Spleen (tissue), 11 donors: ENCODE measurements around the gene NOG. TPM values are rescaled to one million over a fixed set of nuclear protein-coding genes. Genes with fewer than 3 reads are reported as not detected.

Experiments used
- DNase-seq: peaks from one replicate; pipeline ENCODE4 v3.0.0-alpha.2; 2020
- H3K27ac ChIP-seq, 8 donors: fragments of 200-600 bp; sonication (generic) in 7 of 8; 1 replicate in 4 of 8; 2 replicates in 4 of 8; pipeline versions ENCODE4 v1.5.0 to v1.8.0; 2016 to 2021; ENCODE audit warnings: inconsistent platforms in 4 of 8, mild to moderate bottlenecking in 4 of 8, moderate library complexity in 1 of 8
- H3K27me3 ChIP-seq, 7 donors: fragments of 200-600 bp; sonication (generic) in 6 of 7; replicated peaks in 1 of 7; 1 replicate in 4 of 7; 2 replicates in 3 of 7; pipeline versions ENCODE4 v1.5.0 to v1.8.0; 2016 to 2021; ENCODE audit warnings: inconsistent platforms in 3 of 7, mild to moderate bottlenecking in 1 of 7
- H3K36me3 ChIP-seq, 6 donors: fragments of 200-600 bp; sonication (generic) in 5 of 6; 1 replicate in 4 of 6; 2 replicates in 2 of 6; pipeline versions ENCODE4 v1.5.0 to v1.8.0; 2016 to 2021; ENCODE audit warnings: inconsistent platforms in 2 of 6
- H3K4me1 ChIP-seq, 6 donors: fragments of 200-600 bp; sonication (generic) in 5 of 6; 1 replicate in 3 of 6; 2 replicates in 3 of 6; pipeline versions ENCODE4 v1.5.0 to v1.8.0; 2016 to 2021; ENCODE audit warnings: inconsistent platforms in 3 of 6
- H3K4me3 ChIP-seq, 8 donors: fragments of 200-600 bp; sonication (generic) in 7 of 8; 1 replicate in 4 of 8; 2 replicates in 4 of 8; pipeline versions ENCODE4 v1.5.0 to v1.8.0; 2016 to 2021; ENCODE audit warnings: inconsistent platforms in 4 of 8, mild to moderate bottlenecking in 4 of 8, moderate library complexity in 2 of 8
- H3K9me3 ChIP-seq, 8 donors: fragments of 200-600 bp; sonication (generic) in 7 of 8; 1 replicate in 4 of 8; 2 replicates in 4 of 8; pipeline versions ENCODE4 v1.5.0 to v1.8.0; 2016 to 2021; ENCODE audit warnings: inconsistent platforms in 4 of 8
- POLR2A ChIP-seq, 3 donors: fragments of 450-650 bp; IDR thresholded peaks; one replicate each; pipeline ENCODE4 v1.5.1; 2017; ENCODE audit warnings: antibody characterized with exemption in 3 of 3, mild to moderate bottlenecking in 1 of 3
- POLR2AphosphoS5 ChIP-seq, 3 donors: sonication (generic); formaldehyde crosslinking; IDR thresholded peaks; one replicate each; pipeline ENCODE4 v1.5.1; 2017; ENCODE audit warnings: antibody characterized with exemption in 3 of 3
- WGBS, 5 donors: extraction: QIAGEN DNeasy Blood & Tissue Kit in 3 of 5; methylation state at CpG; one replicate each; pipeline versions ENCODE4 v1.1.5 to v1.1.7; 2013 to 2018; 5-methylcytosine and 5-hydroxymethylcytosine counted together
- intact Hi-C: fragments of 100-400 bp; cut with DNase I; formaldehyde crosslinking; loops from one replicate; pipeline ENCODE4 v1.15.0; 2023; ENCODE audit warnings: low total_unique reads
- polyA plus RNA-seq, 3 donors: library from polyadenylated mRNA; stranded (reverse); fragments of 200-250 nt; gene quantifications; one replicate each; pipeline ENCODE4 v1.2.1, GENCODE V29; 2013
- total RNA-seq, 7 donors: library from RNA; depleted of rRNA in 3 of 7; stranded (reverse); fragments of >200 nt in 3 of 7; fragmentation: NEBNext Ultra II Directional in 4 of 7; extraction: Animal tissue kit (Norgen Biotek cat#: 25700) in 4 of 7; gene quantifications; one replicate each; pipeline versions ENCODE4 v1.1.0 to v1.2.1, GENCODE V29; 2016 to 2021
- TF ChIP-seq, protein P1 (sequence below), 11 experiments: fragments of 200-600 bp in 7 of 11; fragments of 450-650 bp in 4 of 11; sonication (generic) in 4 of 11; IDR thresholded peaks in 8 of 11; conservative IDR thresholded peaks in 3 of 11; 1 replicate in 7 of 11; 2 replicates in 4 of 11; pipeline versions ENCODE4 v1.4.0 to v1.8.0; 2016 to 2021; ENCODE audit warnings: antibody characterized with exemption in 11 of 11, inconsistent platforms in 4 of 11, mild to moderate bottlenecking in 1 of 11
- donor health status: healthy with polysubstance abuse.
- donor health status: DM: no; HTN: no; CAD: no; lungs with moderate emphysema.
- donor health status: DM: no; HTN: no; CAD: no.
- donor health status: Bipolar disorder and iron deficiency.
- donor health status: healthy.
- donor health status: DM: no; HTN: no; CAD: no.
- donor health status: DM: yes; HTN: yes; CAD: no.

The NOG gene
- total and polyA plus RNA-seq, 10 donors: 0.04 to 1.3 (median 0.54) TPM; not detected in 3

DNA sequence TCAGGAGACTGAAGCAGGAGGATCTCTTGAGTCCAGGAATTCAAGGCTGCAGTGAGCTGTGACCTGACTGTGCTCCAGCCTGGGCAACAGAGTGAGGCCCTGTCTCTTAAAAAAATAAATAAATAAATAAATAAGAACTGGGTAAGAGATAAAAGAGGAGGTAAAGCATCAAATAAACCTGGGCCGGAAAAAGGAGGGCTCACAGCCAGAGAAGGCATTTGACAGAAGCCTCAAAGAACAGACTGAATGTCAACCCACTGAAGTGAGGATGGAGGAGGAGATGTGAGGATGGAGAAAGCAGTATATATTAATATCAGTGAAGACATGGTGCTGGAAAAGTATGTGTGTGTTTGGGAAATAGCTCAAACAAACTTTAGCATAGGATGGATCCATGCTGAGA is 6.1 kb downstream of the NOG start:
- DNase-seq: no peak
- H3K4me1 ChIP-seq: peaks cover 19 to 40% (median 33%) of the 10 kb centered on the region in 6 donors
- H3K27me3 ChIP-seq: peaks cover 0 to 96% (median 62%) of the 10 kb centered on the region in 7 donors
- H3K36me3 ChIP-seq: no peaks in the 10 kb centered on the region
- no peaks in the 10 kb centered on the region for H3K9me3 ChIP-seq
- 74 to 100% (median 95%) methylated on average over 1 of the region's 1 CpG for WGBS, 5 donors
- intact Hi-C loops: no loop called here
- no peak overlapping the region for H3K4me3 ChIP-seq
- no peak for TF ChIP-seq POLR2A (IDR thresholded peaks at IDR 0.05)
- no peak for TF ChIP-seq POLR2AphosphoS5 (IDR thresholded peaks at IDR 0.05)
- TF ChIP-seq, protein P1, sequence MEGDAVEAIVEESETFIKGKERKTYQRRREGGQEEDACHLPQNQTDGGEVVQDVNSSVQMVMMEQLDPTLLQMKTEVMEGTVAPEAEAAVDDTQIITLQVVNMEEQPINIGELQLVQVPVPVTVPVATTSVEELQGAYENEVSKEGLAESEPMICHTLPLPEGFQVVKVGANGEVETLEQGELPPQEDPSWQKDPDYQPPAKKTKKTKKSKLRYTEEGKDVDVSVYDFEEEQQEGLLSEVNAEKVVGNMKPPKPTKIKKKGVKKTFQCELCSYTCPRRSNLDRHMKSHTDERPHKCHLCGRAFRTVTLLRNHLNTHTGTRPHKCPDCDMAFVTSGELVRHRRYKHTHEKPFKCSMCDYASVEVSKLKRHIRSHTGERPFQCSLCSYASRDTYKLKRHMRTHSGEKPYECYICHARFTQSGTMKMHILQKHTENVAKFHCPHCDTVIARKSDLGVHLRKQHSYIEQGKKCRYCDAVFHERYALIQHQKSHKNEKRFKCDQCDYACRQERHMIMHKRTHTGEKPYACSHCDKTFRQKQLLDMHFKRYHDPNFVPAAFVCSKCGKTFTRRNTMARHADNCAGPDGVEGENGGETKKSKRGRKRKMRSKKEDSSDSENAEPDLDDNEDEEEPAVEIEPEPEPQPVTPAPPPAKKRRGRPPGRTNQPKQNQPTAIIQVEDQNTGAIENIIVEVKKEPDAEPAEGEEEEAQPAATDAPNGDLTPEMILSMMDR (IDR thresholded peaks at IDR 0.05 in 8 of 11, conservative IDR thresholded peaks at IDR 0.05 in 3 of 11): no peak
- no peak overlapping the region for H3K27ac ChIP-seq

DNA sequence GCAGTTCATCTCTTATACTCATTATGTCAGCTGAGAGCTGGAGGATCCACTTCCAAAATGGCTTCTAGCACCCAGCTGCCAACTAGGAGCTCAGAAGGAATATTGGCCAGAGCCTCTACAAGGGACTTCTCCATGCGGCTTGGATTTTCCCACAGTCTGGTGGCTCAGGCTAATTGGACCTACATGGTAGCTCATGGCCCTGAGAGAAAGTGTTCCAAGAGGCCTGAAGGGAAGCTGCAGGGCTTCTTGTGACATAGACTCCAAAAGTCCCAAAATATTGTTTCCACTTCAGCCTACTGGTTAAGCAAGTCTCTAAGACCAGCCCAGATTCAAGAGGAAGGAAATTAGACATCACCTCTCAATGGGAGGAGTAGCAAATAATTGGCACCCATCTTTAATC is 6.8 kb downstream of the NOG start:
- no peak for DNase-seq
- peaks cover 15 to 33% (median 26%) of the 10 kb centered on the region in 6 donors for H3K4me1 ChIP-seq
- no peak overlapping the region for H3K4me3 ChIP-seq
- H3K9me3 ChIP-seq: no peaks in the 10 kb centered on the region
- WGBS, 5 donors: 89 to 96% (median 93%) methylated on average over 1 of the region's 1 CpG
- H3K27me3 ChIP-seq: peaks cover 0 to 89% (median 57%) of the 10 kb centered on the region in 7 donors
- no peak for TF ChIP-seq POLR2A (IDR thresholded peaks at IDR 0.05)
- TF ChIP-seq, protein P1 (IDR thresholded peaks at IDR 0.05 in 8 of 11, conservative IDR thresholded peaks at IDR 0.05 in 3 of 11): no peak
- no peak for TF ChIP-seq POLR2AphosphoS5 (IDR thresholded peaks at IDR 0.05)
- H3K27ac ChIP-seq: no peak overlapping the region
- H3K36me3 ChIP-seq: no peaks in the 10 kb centered on the region
- intact Hi-C loops: no loop called here

DNA sequence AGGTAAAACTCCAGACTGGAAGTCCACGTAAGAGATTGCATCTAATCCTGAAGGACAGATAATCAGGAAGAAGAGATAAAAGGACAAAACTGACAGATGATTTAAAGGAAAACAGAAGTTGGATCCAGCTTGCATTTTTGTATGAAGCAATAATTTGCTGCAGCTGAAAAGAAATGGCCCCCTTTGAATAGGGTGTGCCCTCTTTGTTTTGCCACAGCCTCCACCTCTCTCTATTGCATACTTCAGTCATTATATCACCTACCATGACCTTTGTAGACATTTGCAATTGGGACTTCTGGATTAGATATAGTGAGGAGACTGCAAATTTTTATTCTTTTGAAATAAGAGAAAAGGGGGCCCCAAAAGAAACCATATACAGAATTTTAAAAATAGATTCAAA is 8.1 kb downstream of the NOG start:
- intact Hi-C loops: no loop called here
- no peaks in the 10 kb centered on the region for H3K36me3 ChIP-seq
- peaks cover 0 to 76% (median 44%) of the 10 kb centered on the region in 7 donors for H3K27me3 ChIP-seq
- WGBS, 5 donors: 52 to 71% (median 64%) methylated on average over 1 of the region's 1 CpG
- no peak overlapping the region for H3K4me3 ChIP-seq
- TF ChIP-seq POLR2AphosphoS5 (IDR thresholded peaks at IDR 0.05) (no peak), POLR2A (IDR thresholded peaks at IDR 0.05) (no peak)
- TF ChIP-seq, protein P1 (IDR thresholded peaks at IDR 0.05 in 8 of 11, conservative IDR thresholded peaks at IDR 0.05 in 3 of 11): no peak
- H3K27ac ChIP-seq: no peak overlapping the region
- DNase-seq: no peak
- H3K9me3 ChIP-seq: no peaks in the 10 kb centered on the region
- H3K4me1 ChIP-seq: peaks cover 8 to 20% (median 14%) of the 10 kb centered on the region in 6 donors

DNA sequence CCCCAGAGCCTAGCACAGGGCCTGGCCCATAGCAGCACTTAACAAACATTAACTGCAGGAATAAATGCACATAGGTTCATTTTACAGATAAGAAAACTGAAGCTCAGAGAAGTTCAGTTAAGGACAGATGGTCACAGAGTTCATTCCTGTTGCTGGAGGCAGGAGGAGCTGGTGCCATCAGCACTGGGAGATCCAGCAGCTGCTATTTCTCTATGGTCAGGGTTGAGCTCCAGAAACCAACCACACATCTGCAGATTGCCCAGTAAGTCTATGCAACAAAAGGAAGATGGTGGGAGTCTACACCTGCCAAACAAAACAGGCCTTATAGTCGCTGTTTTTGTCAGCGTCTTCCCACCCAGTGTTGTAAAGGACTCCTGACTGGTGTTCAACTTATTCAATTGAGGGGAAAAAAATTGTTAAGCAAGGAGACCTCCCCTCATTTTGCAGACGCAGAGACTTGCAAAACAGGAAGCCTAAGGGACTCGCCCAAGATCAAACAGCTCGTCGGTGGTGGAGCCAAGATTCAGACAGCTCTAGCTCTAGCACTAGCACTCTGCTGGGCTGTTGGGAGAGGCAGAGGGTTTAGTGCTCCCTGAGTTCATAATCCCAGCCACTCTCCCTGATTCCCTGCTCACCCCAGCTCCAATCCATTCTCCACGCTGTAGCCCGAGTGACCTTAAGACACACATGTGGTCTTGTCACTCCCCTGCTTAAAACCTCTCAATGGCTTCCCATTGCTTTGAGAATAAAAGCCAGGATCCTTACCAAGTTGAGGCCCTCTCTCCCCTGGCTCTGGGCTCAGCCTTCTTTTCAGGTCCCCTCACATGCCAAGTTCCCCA is 9.0 kb downstream of the NOG start:
- intact Hi-C loops: no loop called here
- TF ChIP-seq, protein P1 (IDR thresholded peaks at IDR 0.05 in 8 of 11, conservative IDR thresholded peaks at IDR 0.05 in 3 of 11): no peak
- TF ChIP-seq POLR2A (IDR thresholded peaks at IDR 0.05): no peak
- no peak for TF ChIP-seq POLR2AphosphoS5 (IDR thresholded peaks at IDR 0.05)
- WGBS, 5 donors: 51 to 69% (median 65%) methylated on average over 8 of the region's 8 CpGs
- Histone ChIP-seq H3K4me3 (no peak overlapping the region), H3K9me3 (no peaks in the 10 kb centered on the region), H3K27ac (no peak overlapping the region), H3K4me1 (peaks cover 0 to 11% (median 5%) of the 10 kb centered on the region in 6 donors), H3K36me3 (no peaks in the 10 kb centered on the region), H3K27me3 (peaks cover 0 to 67% (median 35%) of the 10 kb centered on the region in 7 donors)
- DNase-seq: no peak
